DMS114 treated with DMSO at 0.1 percent for 48 hours (cell line): ENCODE results near the gene SEC24B.

Source experiments
- DNase-seq: peaks from one replicate; lab custom pipeline; 2025; ENCODE audit not compliant: unreplicated experiment; lab: John Stamatoyannopoulos, UW

SEC24B gene

DNA sequence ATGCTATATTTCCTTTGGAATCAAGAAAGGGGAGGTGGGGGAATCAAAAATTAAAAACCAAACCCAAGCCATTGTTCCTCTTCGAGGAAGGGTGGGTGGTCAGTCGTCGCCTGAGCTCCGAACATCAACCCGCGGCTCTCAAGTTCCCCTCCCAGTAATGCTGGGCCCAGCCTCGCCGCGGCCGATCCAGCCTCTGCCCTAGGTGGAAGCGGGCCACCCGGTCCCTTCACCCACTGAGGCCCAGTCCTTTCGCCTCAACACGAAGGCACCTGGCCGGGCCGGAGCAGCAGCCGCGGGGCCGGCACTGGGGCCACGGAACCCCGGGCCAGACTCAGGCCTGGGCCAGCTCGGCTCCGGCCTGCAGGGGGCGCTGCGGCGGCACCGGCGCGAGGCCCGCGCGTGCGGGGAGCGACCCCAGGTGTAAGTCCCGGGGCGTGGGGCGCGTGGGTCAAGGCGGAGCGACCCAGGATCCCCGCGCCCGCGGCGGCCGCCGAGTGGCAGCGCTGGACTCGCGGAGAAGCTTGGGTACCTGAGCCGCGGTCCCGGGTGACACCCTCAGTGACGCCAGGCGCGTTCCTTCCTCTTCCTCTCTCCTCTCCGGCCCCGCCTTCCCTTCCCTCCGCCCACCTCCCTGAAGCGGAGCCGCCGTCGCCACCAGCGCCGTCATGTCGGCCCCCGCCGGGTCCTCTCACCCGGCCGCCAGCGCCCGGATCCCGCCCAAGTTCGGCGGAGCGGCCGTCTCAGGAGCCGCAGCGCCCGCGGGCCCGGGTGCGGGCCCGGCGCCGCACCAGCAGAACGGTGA is at the start of gene SEC24B:
Gene SEC24B (plus strand): TSS at position 611 of the 802 bp plus-strand sequence. CDS start 55 bp downstream, at position 666.
- DNase-seq = peak; percentile 41

DNA sequence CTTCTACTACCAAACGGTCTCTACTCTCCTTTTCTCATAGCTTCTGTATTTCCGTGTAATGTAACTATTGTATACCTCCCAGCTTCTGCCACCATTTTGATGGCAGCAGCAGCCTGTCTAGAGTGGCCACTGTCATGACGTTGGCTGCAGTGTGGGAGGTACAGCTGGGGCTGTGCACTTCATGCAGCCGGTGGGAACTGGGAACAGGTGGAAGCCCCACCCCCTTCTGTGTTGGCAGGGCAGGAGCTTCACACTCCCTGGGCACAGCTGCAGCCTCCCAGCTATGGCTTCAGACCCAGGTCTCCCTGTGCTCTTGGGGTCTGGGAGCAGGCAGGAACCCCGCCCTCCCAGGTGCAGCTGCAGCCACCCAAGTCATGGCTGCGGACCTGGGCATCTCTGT is 49.8 kb upstream of the SEC24B start:
- DNase-seq = no peak

DNA sequence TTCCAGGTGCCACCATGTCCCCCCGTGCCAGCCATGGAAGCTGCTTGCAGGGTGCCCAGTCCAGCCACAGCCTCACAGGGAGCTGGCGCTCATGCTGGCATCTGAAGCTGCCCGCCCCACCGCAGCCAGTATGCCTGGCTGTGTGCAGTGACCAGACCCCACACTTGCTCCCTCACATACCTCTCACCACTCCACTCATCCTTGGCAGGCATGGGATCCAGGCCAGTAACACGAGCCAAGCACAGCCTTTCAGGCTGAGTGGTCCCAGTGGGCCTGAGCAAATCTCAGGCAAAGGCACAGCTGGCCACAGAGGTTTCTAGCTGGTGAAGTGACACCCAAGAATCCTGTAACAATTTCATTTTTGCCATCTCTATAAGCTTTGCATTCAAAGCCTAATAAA is 48.4 kb upstream of the SEC24B start:
- DNase-seq = no peak

DNA sequence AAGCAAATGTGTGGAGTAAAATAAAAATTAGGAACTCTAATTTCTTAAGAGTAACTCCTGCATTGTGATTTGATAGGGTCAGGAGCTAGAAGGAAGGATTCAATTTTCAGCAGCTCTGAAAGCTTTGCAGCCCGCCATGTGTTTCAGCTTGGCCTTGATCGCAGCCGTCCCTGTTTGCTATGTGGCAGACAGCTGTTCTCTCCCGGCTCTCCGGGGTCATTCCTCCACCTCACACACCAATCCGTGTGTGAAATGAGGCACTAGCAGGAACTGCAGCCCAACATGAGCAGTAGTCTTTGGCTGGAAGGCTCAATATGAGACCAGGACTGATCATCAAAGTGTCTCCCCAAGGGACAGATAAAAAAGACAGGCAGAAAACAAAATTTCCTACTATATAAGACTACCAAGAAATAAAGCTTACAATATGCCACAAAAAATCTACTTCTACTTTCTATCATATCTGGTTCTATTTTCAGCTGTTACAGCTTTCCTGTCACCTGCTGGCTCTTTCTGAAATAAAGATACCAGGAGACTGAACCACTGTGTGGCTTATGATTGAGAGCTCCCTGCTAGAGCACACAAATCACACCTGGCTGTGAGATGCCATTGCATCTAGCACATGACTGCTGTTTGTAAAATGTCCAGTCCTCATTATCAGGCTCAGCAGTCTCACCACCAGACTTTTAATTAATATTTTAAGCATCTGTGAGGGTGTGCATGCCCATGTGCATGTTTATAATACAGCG is 44.1 kb upstream of the SEC24B start:
- no peak for DNase-seq

DNA sequence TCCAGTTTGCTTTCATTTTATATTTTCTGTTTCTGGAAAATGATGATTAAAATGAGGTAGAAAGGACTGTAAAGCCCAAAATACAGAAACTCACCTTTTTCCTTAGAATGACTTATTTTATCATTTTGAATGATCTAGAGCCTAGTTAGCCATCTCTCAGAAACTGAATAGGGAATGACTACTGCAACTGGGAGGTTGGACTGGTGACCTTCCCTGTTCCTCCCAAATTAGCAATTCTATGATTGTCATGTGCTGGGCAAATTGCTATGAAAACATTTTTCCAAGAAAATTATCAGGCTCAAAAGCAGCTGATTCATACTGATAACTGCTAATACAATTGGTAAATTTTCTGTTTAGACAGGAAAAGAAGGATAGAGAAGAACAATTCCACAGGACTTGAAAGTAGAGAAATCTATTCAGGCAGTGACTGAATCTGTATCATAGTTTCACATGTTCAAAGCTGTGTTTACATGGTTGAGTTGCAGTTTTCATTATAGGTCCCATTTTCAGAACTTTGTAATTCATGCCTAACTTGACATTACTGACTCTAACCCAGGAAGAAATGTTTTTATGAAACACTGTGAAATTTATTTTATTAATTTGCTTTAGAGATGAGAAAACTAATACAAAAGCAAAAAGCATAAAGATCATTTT is 43.4 kb upstream of the SEC24B start:
- no peak for DNase-seq

DNA sequence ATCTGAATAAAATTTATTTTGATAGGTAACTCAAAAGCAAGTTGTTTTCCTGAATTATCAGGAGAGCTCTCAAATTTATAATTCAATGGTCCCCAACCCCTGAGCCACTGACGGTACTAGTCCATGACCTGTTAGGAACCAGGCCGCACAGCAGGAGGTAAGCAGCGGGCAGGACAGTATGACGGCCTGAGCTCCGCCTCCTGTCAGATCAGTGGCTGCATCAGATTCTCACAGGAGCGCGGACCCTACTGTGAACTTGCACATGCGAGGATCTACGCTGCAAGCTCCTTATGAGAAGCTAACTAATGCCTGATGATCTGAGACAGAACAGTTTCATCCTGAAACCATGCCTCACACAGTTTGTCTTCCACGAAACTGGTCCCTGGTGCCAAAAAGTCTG is 37.9 kb upstream of the SEC24B start:
- DNase-seq = no peak

DNA sequence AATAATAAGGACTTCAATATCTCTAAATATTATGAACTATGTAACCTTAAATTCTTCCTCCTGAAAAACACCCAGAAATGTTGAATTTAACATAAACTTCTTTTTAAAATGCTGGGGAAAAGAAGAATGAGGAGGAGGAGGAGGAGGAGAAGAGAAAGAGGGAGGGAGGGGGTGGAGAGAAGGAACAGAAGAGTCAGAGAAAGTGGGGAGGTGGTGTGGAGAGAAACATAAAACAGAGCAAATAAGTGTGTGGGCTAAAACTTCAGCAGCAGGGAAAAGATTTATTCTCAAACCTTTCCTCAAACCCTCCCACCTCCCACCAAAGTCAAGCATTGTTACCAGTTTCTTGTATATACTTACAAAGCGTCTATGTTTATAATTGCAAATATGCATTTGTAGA is 34.7 kb upstream of the SEC24B start:
- no peak for DNase-seq

DNA sequence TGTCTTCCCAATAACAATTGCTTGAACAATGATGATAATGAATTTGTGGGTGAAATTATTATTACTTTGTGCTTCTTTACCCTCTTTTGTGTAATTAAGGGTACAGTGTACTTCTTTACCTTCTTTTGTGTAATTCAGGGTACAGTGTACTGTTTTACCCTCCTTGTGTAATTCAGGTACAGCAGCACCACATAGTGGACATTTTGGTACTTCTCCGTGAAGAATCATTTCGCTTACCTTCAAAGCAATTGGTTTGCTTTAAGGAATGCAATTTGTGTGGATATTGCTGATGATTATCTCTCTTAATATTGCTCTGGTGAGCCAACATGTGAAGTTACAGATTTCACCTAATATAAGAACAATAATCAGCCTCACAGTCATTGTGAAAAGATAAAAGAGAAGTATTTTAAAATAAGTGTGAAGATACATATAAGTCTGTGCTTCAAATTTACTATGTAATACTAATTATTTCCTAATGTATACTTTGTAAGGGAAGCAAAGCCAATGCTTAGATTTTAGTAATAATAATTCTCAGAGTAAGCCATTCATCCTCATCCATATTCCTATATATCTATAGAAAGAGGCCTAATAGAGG is 27.2 kb upstream of the SEC24B start:
- DNase-seq = peak; percentile 14

DNA sequence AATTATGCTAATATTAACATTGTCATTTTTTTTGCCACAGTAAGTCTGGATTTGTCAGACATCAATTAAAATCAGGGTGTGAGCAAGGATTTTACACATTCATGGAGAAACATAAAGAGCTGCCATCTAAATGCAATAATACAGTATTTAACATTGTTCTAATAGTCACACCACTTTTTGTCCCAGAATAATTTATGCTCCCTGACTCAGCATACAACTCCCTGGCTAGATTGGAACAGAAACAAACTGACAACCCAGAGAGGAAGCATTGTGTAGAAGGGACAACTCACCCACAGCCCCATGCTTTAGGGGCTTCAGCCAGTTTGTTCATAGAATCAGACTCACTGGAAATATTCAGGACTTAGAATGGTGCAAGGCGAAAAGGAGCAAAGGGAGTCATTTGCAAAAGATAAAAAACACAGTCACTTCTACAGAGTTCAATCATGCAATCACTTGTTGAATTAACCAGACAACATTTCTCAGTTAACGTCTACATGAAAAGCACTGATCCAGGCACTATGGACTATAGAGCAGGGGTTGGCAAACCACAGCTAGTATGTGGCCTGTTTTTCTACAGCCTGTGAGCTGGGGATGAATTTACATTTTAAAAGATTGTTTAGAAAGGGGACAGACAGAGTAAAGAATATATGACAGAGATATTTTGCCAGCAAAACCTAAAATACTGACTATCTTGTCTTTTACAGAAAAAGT is 26.4 kb upstream of the SEC24B start:
- DNase-seq = no peak

DNA sequence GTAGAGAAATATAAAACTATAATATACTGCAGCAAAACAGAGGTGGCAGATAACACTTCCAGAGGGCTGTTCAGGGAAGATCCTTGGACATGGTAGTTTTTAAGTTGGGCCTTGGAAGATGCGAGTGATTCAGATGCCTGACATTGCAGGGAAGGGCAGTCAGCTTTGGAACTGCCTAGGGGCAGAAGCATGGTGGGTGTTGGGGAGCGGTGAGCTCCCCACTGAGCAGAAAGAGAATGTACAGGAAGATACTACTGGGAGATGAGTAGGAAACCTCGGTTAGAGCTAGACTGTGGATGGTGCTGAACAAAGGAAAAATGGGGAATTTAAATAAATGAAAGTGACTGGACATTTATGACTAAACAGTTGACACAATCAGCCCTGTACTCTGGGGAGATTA is 24.9 kb upstream of the SEC24B start:
- no peak for DNase-seq

DNA sequence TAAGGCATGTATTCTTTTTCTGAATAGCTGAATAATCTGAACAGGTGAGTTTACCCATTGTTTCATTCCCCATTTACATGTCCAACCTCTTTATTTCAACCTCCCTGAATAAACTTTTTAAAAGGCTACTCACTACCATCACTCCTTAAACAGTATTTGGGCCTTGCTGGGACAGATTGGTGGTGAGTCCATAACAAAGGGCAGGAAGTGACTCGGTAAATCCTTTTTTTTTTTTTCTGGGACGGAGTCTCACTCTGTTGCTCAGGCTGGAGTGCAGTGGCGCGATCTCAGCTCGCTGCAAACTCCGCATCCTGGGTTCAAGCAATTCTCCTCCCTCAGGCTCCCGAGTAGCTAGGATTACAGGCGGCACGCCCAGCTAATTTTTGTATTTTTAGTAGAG is 23.4 kb upstream of the SEC24B start:
- DNase-seq = no peak

DNA sequence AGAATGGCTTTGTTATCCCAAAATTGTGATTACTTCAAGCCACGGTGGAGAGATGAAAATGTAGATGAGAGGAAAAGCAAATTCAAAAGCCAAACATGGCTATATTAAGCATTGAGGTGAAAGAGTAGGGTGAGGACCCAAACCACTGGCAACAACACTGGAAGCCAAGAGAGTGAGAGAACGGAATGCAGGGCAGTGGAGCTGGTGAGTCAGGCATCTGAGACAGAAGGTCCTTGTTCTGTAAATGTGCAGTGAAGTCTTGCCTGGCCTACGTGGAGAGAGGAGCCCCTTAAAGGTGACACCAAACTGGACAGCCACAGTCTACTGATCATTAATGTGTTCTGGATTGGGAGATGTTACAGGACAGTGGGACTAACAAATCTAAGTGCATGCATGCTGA is 22.8 kb upstream of the SEC24B start:
- DNase-seq = no peak

DNA sequence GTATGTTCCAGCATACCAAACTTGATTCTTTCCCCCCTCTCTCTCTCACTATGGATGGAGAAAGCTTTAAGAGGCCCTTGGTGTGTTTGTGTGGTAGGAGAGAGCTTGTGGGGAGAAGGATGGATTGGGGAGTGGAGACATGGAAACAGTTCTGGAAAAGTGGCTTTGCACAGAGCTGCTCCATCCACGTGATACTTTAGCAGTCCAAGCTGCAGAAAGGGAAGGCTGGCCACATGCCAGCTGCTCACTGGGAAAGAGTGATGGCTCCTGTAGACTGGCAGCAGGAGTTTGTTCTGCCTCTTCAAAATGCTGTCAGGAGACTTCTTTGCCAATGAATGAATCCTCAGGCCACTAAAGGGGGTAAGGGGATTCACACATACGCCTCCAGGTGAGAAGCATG is 21.7 kb upstream of the SEC24B start:
- no peak for DNase-seq

DNA sequence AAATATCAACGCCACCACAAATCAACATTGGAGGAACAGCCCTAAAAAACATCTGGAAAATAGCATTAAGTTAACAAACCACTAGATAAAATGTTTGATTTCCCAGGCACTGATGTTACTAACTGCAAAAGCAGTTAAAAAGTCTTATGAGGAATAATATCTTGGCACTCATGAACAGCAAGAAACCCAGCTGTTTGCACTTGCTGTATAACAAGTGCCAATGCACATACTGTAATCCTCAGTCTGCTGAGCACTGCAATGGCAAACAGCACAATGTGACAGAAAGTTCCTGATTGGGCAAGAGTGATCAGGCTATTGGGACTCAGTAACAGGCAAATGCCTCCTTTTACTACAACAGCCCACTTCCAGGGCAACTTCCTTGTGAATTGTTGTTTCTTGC is 20.8 kb upstream of the SEC24B start:
- no peak for DNase-seq

DNA sequence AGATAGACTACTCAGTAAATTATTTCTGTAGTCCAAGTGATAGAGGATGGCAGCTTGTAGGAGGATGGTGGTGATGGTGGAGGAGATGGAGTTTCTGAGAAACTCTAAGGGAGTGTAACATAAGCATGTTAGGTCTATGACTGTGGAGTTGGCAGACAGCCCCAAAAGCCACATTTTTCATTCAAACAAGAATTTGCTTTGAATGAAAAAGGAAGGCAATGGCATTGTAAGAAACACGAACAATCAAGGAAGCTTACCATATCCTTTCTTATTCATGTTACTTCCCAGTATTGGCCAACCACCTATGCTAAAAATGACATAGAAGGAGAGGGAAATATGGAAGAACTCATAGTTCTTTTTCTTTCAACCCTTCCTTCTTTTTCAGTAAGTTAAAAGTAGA is 18.7 kb upstream of the SEC24B start:
- DNase-seq = no peak

DNA sequence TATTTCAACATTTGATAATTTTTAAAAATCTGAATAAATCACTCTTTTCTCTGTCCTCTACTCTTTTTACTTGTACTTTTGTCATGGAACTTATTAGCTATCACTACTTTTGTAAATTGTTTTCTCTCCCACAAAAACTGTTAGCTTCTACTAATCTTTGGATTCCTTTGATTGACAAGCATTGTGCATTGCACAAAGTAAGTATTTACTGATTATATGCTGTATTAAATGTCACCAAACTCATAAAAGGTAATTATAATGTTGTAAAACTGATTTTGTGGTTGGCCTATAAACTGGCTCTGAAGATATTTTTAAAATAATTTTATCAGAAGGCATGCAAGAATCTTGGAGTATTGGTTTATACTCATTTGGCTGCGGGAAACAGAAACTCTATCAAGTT is 15.0 kb upstream of the SEC24B start:
- DNase-seq = no peak

DNA sequence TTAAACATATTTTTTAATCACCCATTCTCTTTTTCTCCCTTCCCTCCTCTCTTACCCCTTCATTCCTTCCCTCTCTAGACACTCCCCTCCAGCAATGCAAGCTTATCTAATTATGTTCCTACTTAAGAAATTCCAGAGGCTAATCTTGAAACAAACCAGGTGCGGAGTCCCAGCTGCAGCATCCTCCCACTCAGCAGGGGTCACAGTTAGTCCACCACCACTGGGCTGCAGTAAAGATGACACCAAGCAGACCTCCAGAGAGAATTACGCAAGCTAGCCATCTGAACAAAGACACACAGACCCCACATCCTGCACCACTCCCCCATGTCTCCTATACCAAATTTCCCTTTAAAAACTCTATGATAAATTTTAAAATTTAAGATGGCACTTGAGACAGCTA is 13.9 kb upstream of the SEC24B start:
- DNase-seq = no peak

DNA sequence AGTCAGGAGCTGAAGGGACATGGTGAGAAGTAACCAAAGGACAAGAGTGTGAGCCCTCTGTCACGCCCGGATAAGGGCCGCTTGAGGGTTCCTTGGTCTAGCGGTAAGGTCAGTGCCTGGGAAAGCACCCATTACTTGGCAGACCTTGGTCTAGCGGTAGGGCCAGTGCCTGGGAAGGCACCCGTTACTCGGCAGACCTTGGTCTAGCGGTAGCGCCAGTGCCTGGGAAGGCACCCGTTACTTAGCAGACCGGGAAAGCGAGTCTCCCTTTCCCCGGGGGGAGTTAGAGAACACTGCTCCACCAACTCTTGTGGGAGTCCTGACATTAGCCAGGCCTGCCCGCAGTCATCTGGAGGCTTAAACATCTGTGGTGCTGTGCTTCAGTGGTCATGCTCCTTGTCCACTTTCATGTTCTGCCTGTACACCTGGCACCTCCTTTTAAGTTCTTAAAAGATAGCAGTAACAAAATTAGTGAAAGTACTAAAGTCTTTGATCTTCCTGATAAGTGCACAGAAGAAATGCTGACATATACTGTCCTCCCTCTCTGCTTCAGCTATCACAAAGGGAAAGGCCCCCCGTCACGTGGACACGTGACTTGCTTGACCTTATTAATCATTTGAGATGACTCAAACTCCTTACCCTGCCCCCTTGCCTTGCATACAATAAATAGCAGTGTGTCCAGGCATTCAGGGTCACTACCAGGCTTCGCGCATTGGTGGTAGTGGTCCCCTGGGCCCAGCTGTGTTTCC is 9.3 kb upstream of the SEC24B start:
- DNase-seq = no peak

DNA sequence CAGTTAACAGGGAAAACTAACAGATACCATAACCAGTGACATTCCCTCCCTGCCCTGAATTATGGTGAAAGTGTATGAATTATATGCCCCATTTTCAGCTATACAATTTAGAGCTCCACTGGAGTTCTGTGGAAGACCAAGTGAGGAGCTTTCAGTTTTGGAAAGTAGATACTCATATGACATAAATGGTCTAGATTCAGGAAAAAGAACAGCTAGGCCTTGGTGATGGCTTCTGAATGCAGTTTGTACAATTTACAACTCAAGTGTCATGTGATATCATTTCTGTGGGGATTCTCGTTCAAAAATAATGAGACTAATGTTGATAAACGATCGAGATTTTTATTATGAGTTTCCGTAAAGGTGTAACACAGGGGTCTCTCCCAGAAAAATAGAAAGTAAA is 8.2 kb upstream of the SEC24B start:
- DNase-seq = no peak

DNA sequence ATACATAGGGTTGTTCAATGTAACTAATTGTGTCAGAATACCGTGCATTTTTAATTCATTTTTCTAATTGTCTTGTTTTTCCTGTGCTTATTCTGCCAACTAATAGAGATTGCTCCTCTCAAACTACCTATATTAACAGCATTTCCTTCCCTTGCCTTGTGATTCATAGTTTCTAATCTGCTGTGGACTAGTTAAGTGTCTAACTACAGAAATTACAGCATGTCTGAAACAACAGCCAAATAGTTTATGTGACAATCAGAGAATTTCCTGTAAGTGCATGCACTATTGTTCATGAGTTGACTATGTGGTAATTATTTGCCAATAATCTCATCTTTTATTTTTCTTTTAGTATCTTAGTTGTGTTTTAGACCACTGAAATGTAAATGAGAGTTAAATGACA is 4.1 kb upstream of the SEC24B start:
- DNase-seq = no peak
